ENCODE results near the gene SLC25A39. TPM values are rescaled to one million over a fixed set of nuclear protein-coding genes. Genes with fewer than 3 reads are reported as not detected.

SLC25A39 gene
- total RNA-seq, 1 donor from 2014 or later = 80.6 TPM

GRCh38 chr17:44346064-44346844, 21.6 kb upstream of the SLC25A39 start:
- no peak overlapping the region for H3K27ac ChIP-seq (ENCODE audit: low read depth, low read length)

GRCh38 chr17:44345454-44346026, 20.9 kb upstream of the SLC25A39 start:
- Histone ChIP-seq H3K27ac (ENCODE audit: low read depth, low read length) (peak overlapping the region; percentile 49), H3K9me3 (ENCODE audit: insufficient read depth, low read depth, low read length) (no peaks in the 10 kb centered on the region), H3K4me3 (ENCODE audit: insufficient read depth, low read depth, low read length) (peak overlapping the region; percentile 95), H4K20me1 (ENCODE audit: insufficient read depth, low read length) (peaks cover 35% of the 10 kb centered on the region), H3K4me2 (ENCODE audit: low read length) (peak overlapping the region; percentile 97), H2AFZ (ENCODE audit: low read depth, low read length) (peak overlapping the region; percentile 70), H3K36me3 (ENCODE audit: insufficient read depth, low read length) (no peaks in the 10 kb centered on the region), H3K79me2 (ENCODE audit: insufficient read depth, low read length) (peaks cover 13% of the 10 kb centered on the region), H3K9ac (ENCODE audit: low read length) (peak overlapping the region; percentile 90), H3K4me1 (ENCODE audit: insufficient read depth, low read length) (no peaks in the 10 kb centered on the region), H3K27me3 (ENCODE audit: insufficient read depth, low read length) (peaks cover 2% of the 10 kb centered on the region)
- Mint-ChIP-seq H3K4me3 (ENCODE audit: unreplicated experiment) (peak overlapping the region; percentile 98), H3K27me3 (ENCODE audit: low read depth, unreplicated experiment) (peaks cover 23% of the 10 kb centered on the region), H3K36me3 (ENCODE audit: low read depth, unreplicated experiment) (peaks cover 3% of the 10 kb centered on the region), H3K4me1 (ENCODE audit: low read depth, unreplicated experiment) (peaks cover 2% of the 10 kb centered on the region), H3K9me3 (ENCODE audit: unreplicated experiment) (no peaks in the 10 kb centered on the region), H3K27ac (ENCODE audit: unreplicated experiment) (peak overlapping the region; percentile 89)
- DNase-seq (ENCODE audit: low read depth) = peak; percentile 15
- TF ChIP-seq EZH2 (IDR thresholded peaks at IDR 0.05; ENCODE audit: insufficient read depth, low read length) = no peak
- TF ChIP-seq CTCF (IDR thresholded peaks at IDR 0.05; ENCODE audit: insufficient read depth, low read depth, low read length) = peak; percentile 36
- no peak for FAIRE-seq

More at GRCh38 chr17:44346064-44346844, 21.6 kb upstream of the SLC25A39 start:
- FAIRE-seq (no peak), DNase-seq (ENCODE audit: low read depth) (no peak)
- Mint-ChIP-seq H3K9me3 (ENCODE audit: unreplicated experiment) (no peaks in the 10 kb centered on the region), H3K27me3 (ENCODE audit: low read depth, unreplicated experiment) (peaks cover 19% of the 10 kb centered on the region), H3K4me1 (ENCODE audit: low read depth, unreplicated experiment) (peaks cover 2% of the 10 kb centered on the region), H3K4me3 (ENCODE audit: unreplicated experiment) (peak overlapping the region; percentile 98), H3K36me3 (ENCODE audit: low read depth, unreplicated experiment) (peaks cover 6% of the 10 kb centered on the region), H3K27ac (ENCODE audit: unreplicated experiment) (peak overlapping the region; percentile 89)
- H2AFZ ChIP-seq (ENCODE audit: low read depth, low read length) = no peak overlapping the region
- no peak for TF ChIP-seq CTCF (IDR thresholded peaks at IDR 0.05; ENCODE audit: insufficient read depth, low read depth, low read length)
- no peak for TF ChIP-seq EZH2 (IDR thresholded peaks at IDR 0.05; ENCODE audit: insufficient read depth, low read length)
- H3K79me2 ChIP-seq (ENCODE audit: insufficient read depth, low read length) = peaks cover 13% of the 10 kb centered on the region
- H3K9ac ChIP-seq (ENCODE audit: low read length) = peak overlapping the region; percentile 90
- H3K9me3 ChIP-seq (ENCODE audit: insufficient read depth, low read depth, low read length) = no peaks in the 10 kb centered on the region
- H3K4me3 ChIP-seq (ENCODE audit: insufficient read depth, low read depth, low read length) = peak overlapping the region; percentile 95
- peak overlapping the region; percentile 97 for H3K4me2 ChIP-seq (ENCODE audit: low read length)
- H4K20me1 ChIP-seq (ENCODE audit: insufficient read depth, low read length) = peaks cover 41% of the 10 kb centered on the region
- H3K27me3 ChIP-seq (ENCODE audit: insufficient read depth, low read length) = peaks cover under 1% of the 10 kb centered on the region
- H3K4me1 ChIP-seq (ENCODE audit: insufficient read depth, low read length) = no peaks in the 10 kb centered on the region
- H3K36me3 ChIP-seq (ENCODE audit: insufficient read depth, low read length) = no peaks in the 10 kb centered on the region
